Loucy (cell line): ENCODE results near the gene CTAG1B.

Experiments
- H2AFZ ChIP-seq: fragments of 200-600 bp; sonication (generic); 2 replicates; pipeline ENCODE4 v1.6.0; 2016; ENCODE audit warnings: antibody characterized with exemption, mild to moderate bottlenecking, low read length, moderate library complexity
- H3F3A ChIP-seq: fragments of 200-600 bp; 2 replicates; pipeline ENCODE4 v1.6.0; 2016; ENCODE audit warnings: antibody characterized with exemption, low read depth, mild to moderate bottlenecking
- H3K27me3 ChIP-seq: fragments of 200-600 bp; sonication (generic); 2 replicates; pipeline ENCODE4 v1.6.1; 2014; ENCODE audit warnings: low read length, mild to moderate bottlenecking; ENCODE audit not compliant: insufficient read depth, poor library complexity, severe bottlenecking
- H3K36me3 ChIP-seq: fragments of 200-600 bp; sonication (generic); 2 replicates; pipeline ENCODE4 v1.6.1; 2016; ENCODE audit warnings: low read length; ENCODE audit not compliant: insufficient read depth
- H3K4me1 ChIP-seq: fragments of 200-600 bp; sonication (generic); 2 replicates; pipeline ENCODE4 v1.5.1; 2014; ENCODE audit warnings: low read length, mild to moderate bottlenecking; ENCODE audit not compliant: insufficient read depth, poor library complexity, severe bottlenecking
- H3K4me2 ChIP-seq: fragments of 200-600 bp; sonication (generic); 2 replicates; pipeline ENCODE4 v1.6.0; 2014; ENCODE audit warnings: antibody characterized with exemption, low read length, low read depth, mild to moderate bottlenecking; ENCODE audit not compliant: poor library complexity, severe bottlenecking
- H3K4me3 ChIP-seq: fragments of 200-600 bp; sonication (generic); 2 replicates; pipeline ENCODE4 v1.5.1; 2014; ENCODE audit warnings: low read length, mild to moderate bottlenecking, mixed read lengths; ENCODE audit not compliant: poor library complexity, severe bottlenecking
- H3K79me2 ChIP-seq: fragments of 200-600 bp; sonication (generic); 2 replicates; pipeline ENCODE4 v1.6.1; 2014; ENCODE audit warnings: low read length; ENCODE audit not compliant: insufficient read depth
- H3K9ac ChIP-seq: fragments of 200-600 bp; sonication (generic); 2 replicates; pipeline ENCODE4 v1.6.0; 2014; ENCODE audit warnings: mild to moderate bottlenecking, low read depth, low read length, moderate library complexity; ENCODE audit not compliant: poor library complexity, severe bottlenecking
- H3K9me2 ChIP-seq: fragments of 200-600 bp; sonication (generic); replicated peaks from 2 replicates; pipeline ENCODE4 v1.6.1; 2016; ENCODE audit warnings: low read depth, low read length, mixed read lengths
- H3K9me3 ChIP-seq: fragments of 200-600 bp; sonication (generic); 2 replicates; pipeline ENCODE4 v1.6.1; 2014; ENCODE audit warnings: mild to moderate bottlenecking, antibody characterized with exemption, low read length, low read depth; ENCODE audit not compliant: insufficient read depth
- H4K20me1 ChIP-seq: fragments of 200-600 bp; sonication (generic); 2 replicates; pipeline ENCODE4 v1.6.0; 2014; ENCODE audit warnings: antibody characterized with exemption, low read length, mild to moderate bottlenecking; ENCODE audit not compliant: insufficient read depth, poor library complexity, severe bottlenecking
- CTCF ChIP-seq: fragments of 200-600 bp; sonication (generic); conservative IDR thresholded peaks from 2 replicates; pipeline ENCODE4 v1.5.1; 2014; ENCODE audit warnings: mild to moderate bottlenecking, antibody characterized with exemption, low read length
- EZH2phosphoT487 ChIP-seq: fragments of 200-600 bp; IDR thresholded peaks from 2 replicates; pipeline ENCODE4 v1.6.1; 2018; ENCODE audit warnings: antibody characterized with exemption, mild to moderate bottlenecking, moderate library complexity, borderline replicate concordance

Gene CTAG1B

GRCh38 chrX:154653048-154653401 is 33.9 kb upstream of the CTAG1B start:
- H3K36me3 ChIP-seq, result no peaks in the 10 kb centered on the region
- peaks cover 5% of the 10 kb centered on the region for H3K4me1 ChIP-seq
- no peaks in the 10 kb centered on the region for H4K20me1 ChIP-seq
- no peak overlapping the region for H3K9ac ChIP-seq
- H3K4me2 ChIP-seq, result no peak overlapping the region
- no peaks in the 10 kb centered on the region for H3K27me3 ChIP-seq
- TF ChIP-seq EZH2phosphoT487, result no peak
- TF ChIP-seq CTCF, result no peak
- no peak overlapping the region for H3K4me3 ChIP-seq
- H3K9me3 ChIP-seq, result no peaks in the 10 kb centered on the region
- H3K79me2 ChIP-seq, result no peaks in the 10 kb centered on the region
- no peaks in the 10 kb centered on the region for H3F3A ChIP-seq
- H2AFZ ChIP-seq, result no peak overlapping the region
- H3K9me2 ChIP-seq, result no peaks in the 10 kb centered on the region

DNA sequence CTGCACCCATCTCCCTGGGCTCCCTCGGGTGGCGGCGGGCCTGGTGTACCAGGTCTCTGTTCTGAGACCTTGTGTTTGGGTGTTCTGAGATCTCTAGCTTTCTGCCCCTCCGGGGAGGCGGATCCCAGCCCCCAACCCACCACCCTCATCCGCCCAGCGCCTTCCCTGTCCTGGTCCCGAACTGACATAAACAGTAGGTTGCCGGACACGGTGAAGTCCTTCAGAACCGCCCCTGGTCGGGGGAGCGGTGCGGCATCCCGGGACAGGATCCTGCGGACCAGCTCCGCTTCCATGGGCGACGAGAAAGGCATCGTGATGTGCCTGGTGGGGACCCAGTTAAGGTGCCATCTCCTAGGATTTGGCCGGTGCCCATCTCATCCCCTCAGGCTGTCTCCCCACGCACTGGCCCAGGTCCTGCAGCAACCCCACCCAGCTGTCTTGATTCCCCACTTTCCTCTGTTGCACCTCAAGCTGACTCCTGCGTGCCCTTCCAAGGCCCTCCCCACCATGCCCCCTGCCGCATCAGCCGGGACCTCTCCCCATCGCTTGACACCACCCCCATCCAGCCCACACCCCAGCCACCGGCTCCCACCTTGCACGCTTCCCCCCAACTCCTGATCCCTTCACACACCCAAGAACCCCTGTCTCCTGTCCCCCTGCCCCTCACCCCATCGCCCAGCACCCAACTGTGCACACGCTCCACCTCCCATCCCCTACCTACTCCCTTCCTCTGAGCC is 33.4 kb upstream of the CTAG1B start:
- H3K79me2 ChIP-seq, result no peaks in the 10 kb centered on the region
- no peak overlapping the region for H3K9ac ChIP-seq
- H3K4me2 ChIP-seq, result no peak overlapping the region
- H4K20me1 ChIP-seq, result no peaks in the 10 kb centered on the region
- no peak overlapping the region for H3K4me3 ChIP-seq
- H3K9me2 ChIP-seq, result no peaks in the 10 kb centered on the region
- TF ChIP-seq CTCF (no peak), EZH2phosphoT487 (no peak)
- no peaks in the 10 kb centered on the region for H3K36me3 ChIP-seq
- no peaks in the 10 kb centered on the region for H3K27me3 ChIP-seq
- no peaks in the 10 kb centered on the region for H3F3A ChIP-seq
- H3K4me1 ChIP-seq, result peaks cover 5% of the 10 kb centered on the region
- H2AFZ ChIP-seq, result no peak overlapping the region
- H3K9me3 ChIP-seq, result no peaks in the 10 kb centered on the region

DNA sequence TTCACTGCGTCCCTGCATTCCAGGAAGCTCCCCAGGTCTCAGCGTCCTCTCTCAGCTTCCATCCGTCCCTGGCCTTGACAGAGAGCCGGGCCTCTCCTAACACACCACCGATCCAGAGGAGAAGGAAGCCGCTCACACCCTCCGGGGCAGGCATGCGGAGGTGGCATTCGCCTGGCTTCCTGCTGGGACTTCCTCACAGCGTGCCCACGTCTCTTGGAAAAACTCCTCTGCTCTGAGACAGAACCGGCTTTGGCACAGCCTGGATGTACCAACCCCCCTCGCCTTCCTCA is 31.1 kb upstream of the CTAG1B start:
- no peak overlapping the region for H3K4me2 ChIP-seq
- no peaks in the 10 kb centered on the region for H4K20me1 ChIP-seq
- no peaks in the 10 kb centered on the region for H3F3A ChIP-seq
- no peak overlapping the region for H3K4me3 ChIP-seq
- no peaks in the 10 kb centered on the region for H3K36me3 ChIP-seq
- H3K4me1 ChIP-seq, result peaks cover 5% of the 10 kb centered on the region
- H3K79me2 ChIP-seq, result no peaks in the 10 kb centered on the region
- H3K9ac ChIP-seq, result no peak overlapping the region
- H2AFZ ChIP-seq, result no peak overlapping the region
- H3K9me2 ChIP-seq, result no peaks in the 10 kb centered on the region
- TF ChIP-seq EZH2phosphoT487 (no peak), CTCF (no peak)
- no peaks in the 10 kb centered on the region for H3K27me3 ChIP-seq
- H3K9me3 ChIP-seq, result no peaks in the 10 kb centered on the region
